GM13977 (cell line): ENCODE data around the gene ATP11A.

ENCODE experiments used
- DNase-seq: peaks from one replicate; pipeline ENCODE4 v3.0.0; 2012; ENCODE audit warnings: low spot score
- CTCF ChIP-seq: IDR thresholded peaks from 2 replicates; pipeline ENCODE4 v1.5.1; 2012; ENCODE audit warnings: mild to moderate bottlenecking, control low read depth; ENCODE audit not compliant: insufficient read depth; ENCODE audit errors: extremely low read depth, missing control alignments
- in situ Hi-C: fragments of 300-500 bp; cut with MboI; formaldehyde crosslinking; loops from one replicate; pipeline ENCODE4 v1.12.0; 2022; ENCODE audit warnings: low sequenced_read_pairs, low pct_unique_long_range_greater_than_20kb, mixed read lengths, inconsistent platforms; ENCODE audit not compliant: unreplicated experiment

Gene ATP11A

GRCh38 chr13:112818698-112819045 lies 128.8 kb downstream of the ATP11A start:
- no peak for TF ChIP-seq CTCF
- in situ Hi-C loops = no loop called here
- no peak for DNase-seq

GRCh38 chr13:112819111-112819510 lies 129.3 kb downstream of the ATP11A start:
- in situ Hi-C loops = no loop called here
- TF ChIP-seq CTCF = no peak
- DNase-seq = no peak

GRCh38 chr13:112819816-112820215 lies 130.0 kb downstream of the ATP11A start:
- TF ChIP-seq CTCF = no peak
- no peak for DNase-seq
- in situ Hi-C loops = no loop called here

GRCh38 chr13:112820318-112820717 lies 130.5 kb downstream of the ATP11A start:
- no peak for TF ChIP-seq CTCF
- in situ Hi-C loops = no loop called here
- no peak for DNase-seq

GRCh38 chr13:112821340-112822055 lies 131.7 kb downstream of the ATP11A start:
- in situ Hi-C loops = no loop called here
- TF ChIP-seq CTCF = no peak
- no peak for DNase-seq

- TF ChIP-seq CTCF = no peak
- in situ Hi-C loops = no loop called here
- DNase-seq = no peak
Measured at GRCh38 chr13:112822851-112823250, 133.0 kb downstream of the ATP11A start.

- in situ Hi-C loops = no loop called here
- TF ChIP-seq CTCF = no peak
- DNase-seq = no peak
Measured at GRCh38 chr13:112824429-112824828, 134.6 kb downstream of the ATP11A start.
